B cell (primary cell): Measurements from ENCODE around the gene HLX. TPM values are rescaled to one million over a fixed set of nuclear protein-coding genes. Genes with fewer than 3 reads are reported as not detected.

Experiments used
- ATAC-seq: fragments of 200-7000 bp; cut with Tn5 transposase; one replicate; pipeline ENCODE4 v1.10.0; 2021; ENCODE audit warnings: low read depth, mild to moderate bottlenecking, moderate number of reproducible peaks, moderate library complexity
- CTCF ChIA-PET: fragments of 350-600 bp; sonication (Branson Sonifier 250); formaldehyde crosslinking; loops from one replicate; lab custom pipeline; 2021; ENCODE audit warnings: antibody characterized with exemption, inconsistent platforms; lab: Charles Lee
- POLR2A ChIA-PET: fragments of 350-600 bp; sonication (Branson Sonifier 250); formaldehyde crosslinking; loops from one replicate; lab custom pipeline; 2021; ENCODE audit warnings: antibody characterized with exemption; lab: Charles Lee
- DNase-seq: peaks from one replicate; pipeline ENCODE4 v3.0.0; 2013
- H2AFZ ChIP-seq: 2 replicates; pipeline ENCODE4 v1.6.1; 2012; ENCODE audit warnings: mild to moderate bottlenecking, low read depth, low read length; ENCODE audit not compliant: insufficient read depth, poor library complexity, severe bottlenecking
- H3K27ac ChIP-seq, 2 donors: 1 replicate in 1 of 2; 2 replicates in 1 of 2; pipeline ENCODE4 v1.5.1; 2012 to 2013; ENCODE audit warnings: low read length in 2 of 2, mild to moderate bottlenecking in 2 of 2, moderate library complexity in 1 of 2
- H3K27me3 ChIP-seq, 4 experiments: fragments of 200-600 bp in 1 of 4; sonication (generic) in 1 of 4; replicated peaks in 1 of 4; 1 replicate in 2 of 4; 2 replicates in 2 of 4; pipeline versions ENCODE4 v1.6.1 to v1.7.0; 2013 to 2016; ENCODE audit warnings: low read length in 3 of 4, mild to moderate bottlenecking in 2 of 4, mixed read lengths in 1 of 4, moderate library complexity in 1 of 4; ENCODE audit not compliant: insufficient read depth in 4 of 4, control insufficient read depth in 3 of 4; ENCODE audit errors: control extremely low read depth in 1 of 4
- H3K36me3 ChIP-seq, 2 experiments: replicated peaks in 1 of 2; 1 replicate in 1 of 2; 2 replicates in 1 of 2; pipeline versions ENCODE4 v1.6.1 to v1.7.1; 2013; ENCODE audit warnings: low read length in 1 of 2; ENCODE audit not compliant: insufficient read depth in 2 of 2, control insufficient read depth in 1 of 2; ENCODE audit errors: control extremely low read depth in 1 of 2, extremely low read depth in 1 of 2
- H3K4me1 ChIP-seq, 2 donors: fragments of 200-600 bp in 1 of 2; sonication (generic) in 1 of 2; 1 replicate in 1 of 2; 2 replicates in 1 of 2; pipeline versions ENCODE4 v1.5.1 to v1.6.1; 2013 to 2017; ENCODE audit warnings: low read length in 2 of 2; ENCODE audit not compliant: control insufficient read depth in 2 of 2, insufficient read depth in 2 of 2
- H3K4me2 ChIP-seq: replicated peaks from 2 replicates; pipeline ENCODE3; 2012; ENCODE audit warnings: mild to moderate bottlenecking, low read depth, low read length; ENCODE audit not compliant: poor library complexity, severe bottlenecking
- H3K4me3 ChIP-seq, 5 experiments: fragments of 200-600 bp in 1 of 5; sonication (generic) in 1 of 5; 1 replicate in 3 of 5; 2 replicates in 2 of 5; pipeline versions ENCODE4 v1.5.1 to v1.7.0; 2011 to 2016; ENCODE audit warnings: low read length in 4 of 5, mild to moderate bottlenecking in 4 of 5, low read depth in 2 of 5, control low read depth in 1 of 5, moderate library complexity in 1 of 5; ENCODE audit not compliant: insufficient read depth in 1 of 5; ENCODE audit errors: control extremely low read depth in 1 of 5, extremely low read depth in 1 of 5
- H3K79me2 ChIP-seq: fragments of 200-600 bp; sonication (generic); one replicate; pipeline ENCODE4 v1.6.0; 2016; ENCODE audit warnings: low read length; ENCODE audit not compliant: control insufficient read depth, insufficient read depth
- H3K9ac ChIP-seq: fragments of 200-600 bp; sonication (generic); 2 replicates; pipeline ENCODE4 v1.6.1; 2017; ENCODE audit warnings: mild to moderate bottlenecking, low read length, moderate library complexity
- H3K9me3 ChIP-seq, 3 donors: one replicate each; pipeline versions ENCODE4 v1.6.1 to v1.7.1; 2013; ENCODE audit warnings: low read length in 2 of 3; ENCODE audit not compliant: control insufficient read depth in 2 of 3, insufficient read depth in 1 of 3; ENCODE audit errors: control extremely low read depth in 1 of 3
- H4K20me1 ChIP-seq: 2 replicates; pipeline ENCODE4 v1.6.0; 2012; ENCODE audit warnings: mild to moderate bottlenecking, low read length; ENCODE audit not compliant: insufficient read depth, control insufficient read depth, poor library complexity, severe bottlenecking
- H3K27ac Mint-ChIP-seq: one replicate; pipeline ENCODE4 v1.8.0; 2021; ENCODE audit warnings: mixed read lengths
- H3K27me3 Mint-ChIP-seq: one replicate; pipeline ENCODE4 v1.8.0; 2021; ENCODE audit warnings: mixed read lengths
- H3K4me1 Mint-ChIP-seq: one replicate; pipeline ENCODE4 v1.8.0; 2021; ENCODE audit warnings: mixed read lengths
- H3K4me3 Mint-ChIP-seq: one replicate; pipeline ENCODE4 v1.8.0; 2021; ENCODE audit warnings: mixed read lengths
- H3K9me3 Mint-ChIP-seq: one replicate; pipeline ENCODE4 v1.8.0; 2022; ENCODE audit warnings: mixed read lengths; ENCODE audit not compliant: insufficient read depth
- CTCF ChIP-seq: fragments of 200-600 bp; IDR thresholded peaks from one replicate; pipeline ENCODE4 v1.8.0; 2022; ENCODE audit warnings: antibody characterized with exemption, mild to moderate bottlenecking
- EZH2 ChIP-seq: IDR thresholded peaks from 2 replicates; pipeline ENCODE4 v1.6.1; 2012; ENCODE audit warnings: borderline replicate concordance, low read depth, mild to moderate bottlenecking, moderate library complexity, low read length; ENCODE audit not compliant: insufficient read depth, poor library complexity, severe bottlenecking
- WGBS: methylation state at CpG from one replicate; pipeline ENCODE4 v1.1.5; 2013; ENCODE audit warnings: missing lambda C conversion rate; ENCODE audit not compliant: insufficient coverage; 5-methylcytosine and 5-hydroxymethylcytosine counted together
- intact Hi-C: fragments of 100-400 bp; cut with micrococcal nuclease; formaldehyde crosslinking; loops from one replicate; pipeline ENCODE4 v1.10.0; 2022
- polyA plus RNA-seq: library from polyadenylated mRNA; depleted of rRNA; stranded (reverse); fragments of >200 nt; gene quantifications from 2 replicates; pipeline ENCODE4 v1.2.3, GENCODE V29; 2012
- total RNA-seq, 2 donors: library from RNA; stranded (reverse); fragments of 120-200 nt in 1 of 2; gene quantifications; 1 replicate in 1 of 2; 2 replicates in 1 of 2; pipeline versions ENCODE4 v1.2.3 to v1.2.4, GENCODE V29; 2013 to 2022

The HLX gene
- total and polyA plus RNA-seq, 2 donors (not counting 1 experiment from before 2014, with no cell fraction given), result 3.4 to 9.1 TPM

DNA sequence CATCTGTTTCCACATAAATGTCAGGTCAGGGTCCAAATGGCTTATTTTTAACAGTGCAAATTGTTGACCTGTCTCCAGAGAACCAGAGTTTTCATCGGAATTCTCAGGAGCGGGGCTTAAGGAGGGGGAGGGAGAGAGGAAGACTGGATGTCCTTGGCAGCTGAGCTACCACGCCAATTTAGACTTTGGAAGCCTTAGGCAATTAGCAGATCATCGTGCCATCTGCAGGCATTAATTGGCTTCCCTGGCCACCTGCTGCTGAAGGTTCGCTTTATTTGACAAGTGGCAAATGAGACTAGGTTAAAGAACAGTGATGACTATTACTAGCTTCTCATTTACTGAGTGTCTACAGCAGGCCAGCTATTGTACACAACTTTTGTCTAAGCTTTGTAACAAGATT, 43.7 kb downstream of the HLX start:
- CTCF ChIA-PET, result no interaction called here
- H3K9me3 ChIP-seq, result no peaks in the 10 kb centered on the region
- no peak overlapping the region for H3K27ac ChIP-seq
- peaks cover 24% of the 10 kb centered on the region for H3K27me3 Mint-ChIP-seq
- H3K27me3 ChIP-seq, result no peaks in the 10 kb centered on the region
- H4K20me1 ChIP-seq, result no peaks in the 10 kb centered on the region
- intact Hi-C loops, result no loop called here
- no peaks in the 10 kb centered on the region for H3K79me2 ChIP-seq
- no peak for ATAC-seq
- H3K27ac Mint-ChIP-seq, result no peak overlapping the region
- H3K4me2 ChIP-seq, result no peak overlapping the region
- no peaks in the 10 kb centered on the region for H3K9me3 Mint-ChIP-seq
- POLR2A ChIA-PET, result no interaction called here
- WGBS, result 100% methylated on average over 3 of the region's 5 CpGs
- no peak for DNase-seq
- no peaks in the 10 kb centered on the region for H3K36me3 ChIP-seq
- no peaks in the 10 kb centered on the region for H3K4me1 ChIP-seq
- H3K9ac ChIP-seq, result no peak overlapping the region
- TF ChIP-seq EZH2, result no peak
- TF ChIP-seq CTCF, result no peak
- no peak overlapping the region for H2AFZ ChIP-seq
- no peak overlapping the region for H3K4me3 ChIP-seq
- peaks cover 4% of the 10 kb centered on the region for H3K4me1 Mint-ChIP-seq
- no peak overlapping the region for H3K4me3 Mint-ChIP-seq

DNA sequence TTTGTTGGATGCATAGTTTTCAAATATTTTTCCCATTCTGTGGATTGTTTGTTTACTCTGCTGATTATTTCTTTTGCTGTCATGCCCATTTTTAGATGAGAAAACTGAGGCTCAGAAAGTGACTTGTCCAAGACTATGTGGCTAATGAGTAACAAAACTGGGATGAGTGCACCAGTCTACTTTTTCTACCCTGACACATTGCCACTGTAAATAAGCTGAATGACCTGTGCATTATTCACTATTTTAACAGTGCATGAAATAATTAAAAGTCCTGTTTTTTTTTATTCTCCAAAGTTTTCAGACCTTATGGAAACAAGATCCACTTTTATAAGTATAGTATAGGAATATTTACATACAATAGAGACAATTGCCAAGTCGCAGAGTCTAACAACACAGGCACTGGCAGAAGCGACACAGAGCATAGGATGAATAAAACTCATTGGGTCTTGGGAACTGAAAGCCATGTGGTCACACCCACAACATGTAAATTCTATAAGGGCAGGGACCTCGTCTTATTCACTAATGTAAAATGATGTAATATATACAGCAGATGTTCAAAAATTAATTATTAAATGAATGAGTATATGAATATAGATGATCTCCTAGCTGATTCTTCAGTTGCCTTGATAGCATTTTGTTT, 45.2 kb downstream of the HLX start:
- Histone ChIP-seq H3K27ac (no peak overlapping the region), H3K4me1 (no peaks in the 10 kb centered on the region), H4K20me1 (no peaks in the 10 kb centered on the region), H2AFZ (no peak overlapping the region), H3K4me2 (no peak overlapping the region), H3K79me2 (no peaks in the 10 kb centered on the region), H3K9ac (no peak overlapping the region), H3K9me3 (no peaks in the 10 kb centered on the region), H3K36me3 (no peaks in the 10 kb centered on the region), H3K27me3 (no peaks in the 10 kb centered on the region), H3K4me3 (no peak overlapping the region)
- Mint-ChIP-seq H3K4me1 (peaks cover 6% of the 10 kb centered on the region), H3K4me3 (no peak overlapping the region), H3K9me3 (no peaks in the 10 kb centered on the region), H3K27ac (no peak overlapping the region), H3K27me3 (peaks cover 24% of the 10 kb centered on the region)
- ChIA-PET CTCF (no interaction called here), POLR2A (no interaction called here)
- ATAC-seq (no peak), DNase-seq (no peak)
- no CpG with 5 or more reads among the region's 3 CpGs for WGBS
- TF ChIP-seq EZH2 (no peak), CTCF (no peak)
- intact Hi-C loops, result no loop called here
